HL-60 (cell line): Measurements from ENCODE around the gene DMAC1.

ENCODE experiments used
- DNase-seq, 2 experiments: peaks; one replicate each; pipeline ENCODE4 v3.0.0-alpha.2; 2010 to 2020; ENCODE audit warnings: low read depth in 1 of 2, low spot score in 1 of 2
- H3K27ac ChIP-seq: fragments of 250-450 bp; sonication (Bioruptor Pico); replicated peaks from 2 replicates; pipeline ENCODE4 v1.5.1; 2020; ENCODE audit warnings: mild to moderate bottlenecking, moderate library complexity
- H3K27me3 ChIP-seq: fragments of 250-450 bp; sonication (Bioruptor Pico); 2 replicates; pipeline ENCODE4 v1.5.1; 2021; ENCODE audit warnings: mild to moderate bottlenecking, moderate library complexity; ENCODE audit not compliant: insufficient read depth, poor library complexity, severe bottlenecking
- H3K4me3 ChIP-seq: replicated peaks from 2 replicates; pipeline ENCODE4 v1.5.1; 2011; ENCODE audit warnings: mild to moderate bottlenecking, control low read depth, low read length; ENCODE audit not compliant: insufficient read depth
- GABPA ChIP-seq: IDR thresholded peaks from 2 replicates; pipeline ENCODE4 v1.6.1; 2012; ENCODE audit warnings: low read depth
- POLR2AphosphoS5 ChIP-seq: IDR thresholded peaks from 2 replicates; pipeline ENCODE4 v1.6.1; 2012; ENCODE audit warnings: low read depth
- SPI1 ChIP-seq: IDR thresholded peaks from 2 replicates; pipeline ENCODE4 v1.6.1; 2012; ENCODE audit warnings: low read depth, mild to moderate bottlenecking, borderline replicate concordance
- TF ChIP-seq, protein P1 (sequence below): IDR thresholded peaks from one replicate; pipeline ENCODE4 v1.5.1; 2011; ENCODE audit warnings: low read length, control low read depth, inconsistent platforms; ENCODE audit not compliant: insufficient read depth
- TF ChIP-seq, protein P2 (sequence below): IDR thresholded peaks from 2 replicates; pipeline ENCODE4 v1.6.1; 2012; ENCODE audit warnings: low read depth; ENCODE audit not compliant: insufficient replicate concordance

DMAC1 gene

DNA sequence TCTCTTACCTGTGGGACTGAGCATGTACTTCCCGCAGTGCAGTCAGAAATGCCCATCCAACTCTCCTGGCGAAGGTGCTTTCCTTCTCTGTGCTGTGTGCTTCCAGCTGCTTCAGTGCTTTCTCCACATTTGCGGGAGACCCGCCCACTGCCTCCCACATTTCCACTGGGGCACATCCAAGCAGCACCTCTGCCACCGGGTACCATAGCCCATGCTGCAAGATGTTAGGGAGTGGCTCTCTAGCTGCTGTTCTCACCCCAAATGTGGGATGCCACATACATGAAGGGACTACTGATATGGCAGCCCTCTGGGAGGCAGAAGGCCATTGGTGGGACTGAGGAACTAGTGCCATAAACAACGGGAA is 8.8 kb downstream of the DMAC1 start:
- no peak overlapping the region for H3K4me3 ChIP-seq
- H3K27me3 ChIP-seq: no peaks in the 10 kb centered on the region
- H3K27ac ChIP-seq: no peak overlapping the region
- no peak for DNase-seq
- TF ChIP-seq, protein P1, sequence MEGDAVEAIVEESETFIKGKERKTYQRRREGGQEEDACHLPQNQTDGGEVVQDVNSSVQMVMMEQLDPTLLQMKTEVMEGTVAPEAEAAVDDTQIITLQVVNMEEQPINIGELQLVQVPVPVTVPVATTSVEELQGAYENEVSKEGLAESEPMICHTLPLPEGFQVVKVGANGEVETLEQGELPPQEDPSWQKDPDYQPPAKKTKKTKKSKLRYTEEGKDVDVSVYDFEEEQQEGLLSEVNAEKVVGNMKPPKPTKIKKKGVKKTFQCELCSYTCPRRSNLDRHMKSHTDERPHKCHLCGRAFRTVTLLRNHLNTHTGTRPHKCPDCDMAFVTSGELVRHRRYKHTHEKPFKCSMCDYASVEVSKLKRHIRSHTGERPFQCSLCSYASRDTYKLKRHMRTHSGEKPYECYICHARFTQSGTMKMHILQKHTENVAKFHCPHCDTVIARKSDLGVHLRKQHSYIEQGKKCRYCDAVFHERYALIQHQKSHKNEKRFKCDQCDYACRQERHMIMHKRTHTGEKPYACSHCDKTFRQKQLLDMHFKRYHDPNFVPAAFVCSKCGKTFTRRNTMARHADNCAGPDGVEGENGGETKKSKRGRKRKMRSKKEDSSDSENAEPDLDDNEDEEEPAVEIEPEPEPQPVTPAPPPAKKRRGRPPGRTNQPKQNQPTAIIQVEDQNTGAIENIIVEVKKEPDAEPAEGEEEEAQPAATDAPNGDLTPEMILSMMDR: no peak

DNA sequence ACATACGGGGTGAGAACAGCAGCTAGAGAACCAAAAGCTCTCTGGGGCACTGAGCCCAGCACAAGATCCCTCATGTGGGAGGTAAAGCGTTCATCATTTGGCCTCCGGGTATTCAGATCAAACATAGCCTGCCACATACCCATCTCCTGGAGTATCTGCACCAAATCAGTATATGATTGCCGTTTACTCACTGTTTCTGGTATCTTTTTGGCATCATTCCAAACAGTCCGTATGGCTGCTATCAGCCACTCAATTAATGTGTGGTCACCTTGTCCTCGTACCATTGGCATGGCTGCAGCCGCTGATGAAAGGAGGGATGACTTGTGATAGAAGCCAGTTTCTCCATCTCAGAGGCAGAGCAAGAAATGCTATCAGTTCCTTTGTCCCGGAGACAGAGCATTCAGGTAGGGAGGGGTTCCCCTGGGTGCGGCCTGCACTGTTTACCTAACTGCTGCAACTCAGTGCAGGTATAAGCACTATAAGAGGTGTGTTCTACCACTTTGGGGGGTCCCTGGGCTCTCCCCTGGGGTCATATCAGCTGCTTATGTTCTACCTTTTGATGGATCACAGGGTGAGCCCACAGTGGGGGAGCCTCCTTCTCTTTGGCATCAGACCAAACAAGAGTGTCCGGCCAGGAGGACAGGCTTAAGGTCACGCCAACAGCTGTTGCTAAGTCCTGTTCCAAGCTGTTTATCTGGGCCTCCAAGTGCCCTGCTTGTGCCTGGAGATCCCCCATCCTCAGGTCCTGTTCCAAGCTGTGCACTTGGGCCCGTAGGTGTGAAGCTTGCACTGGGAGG is 9.4 kb downstream of the DMAC1 start:
- DNase-seq: no peak
- TF ChIP-seq GABPA (no peak), POLR2AphosphoS5 (no peak), SPI1 (no peak)
- TF ChIP-seq, protein P2, sequence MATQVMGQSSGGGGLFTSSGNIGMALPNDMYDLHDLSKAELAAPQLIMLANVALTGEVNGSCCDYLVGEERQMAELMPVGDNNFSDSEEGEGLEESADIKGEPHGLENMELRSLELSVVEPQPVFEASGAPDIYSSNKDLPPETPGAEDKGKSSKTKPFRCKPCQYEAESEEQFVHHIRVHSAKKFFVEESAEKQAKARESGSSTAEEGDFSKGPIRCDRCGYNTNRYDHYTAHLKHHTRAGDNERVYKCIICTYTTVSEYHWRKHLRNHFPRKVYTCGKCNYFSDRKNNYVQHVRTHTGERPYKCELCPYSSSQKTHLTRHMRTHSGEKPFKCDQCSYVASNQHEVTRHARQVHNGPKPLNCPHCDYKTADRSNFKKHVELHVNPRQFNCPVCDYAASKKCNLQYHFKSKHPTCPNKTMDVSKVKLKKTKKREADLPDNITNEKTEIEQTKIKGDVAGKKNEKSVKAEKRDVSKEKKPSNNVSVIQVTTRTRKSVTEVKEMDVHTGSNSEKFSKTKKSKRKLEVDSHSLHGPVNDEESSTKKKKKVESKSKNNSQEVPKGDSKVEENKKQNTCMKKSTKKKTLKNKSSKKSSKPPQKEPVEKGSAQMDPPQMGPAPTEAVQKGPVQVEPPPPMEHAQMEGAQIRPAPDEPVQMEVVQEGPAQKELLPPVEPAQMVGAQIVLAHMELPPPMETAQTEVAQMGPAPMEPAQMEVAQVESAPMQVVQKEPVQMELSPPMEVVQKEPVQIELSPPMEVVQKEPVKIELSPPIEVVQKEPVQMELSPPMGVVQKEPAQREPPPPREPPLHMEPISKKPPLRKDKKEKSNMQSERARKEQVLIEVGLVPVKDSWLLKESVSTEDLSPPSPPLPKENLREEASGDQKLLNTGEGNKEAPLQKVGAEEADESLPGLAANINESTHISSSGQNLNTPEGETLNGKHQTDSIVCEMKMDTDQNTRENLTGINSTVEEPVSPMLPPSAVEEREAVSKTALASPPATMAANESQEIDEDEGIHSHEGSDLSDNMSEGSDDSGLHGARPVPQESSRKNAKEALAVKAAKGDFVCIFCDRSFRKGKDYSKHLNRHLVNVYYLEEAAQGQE: no peak
- TF ChIP-seq, protein P1: no peak

DNA sequence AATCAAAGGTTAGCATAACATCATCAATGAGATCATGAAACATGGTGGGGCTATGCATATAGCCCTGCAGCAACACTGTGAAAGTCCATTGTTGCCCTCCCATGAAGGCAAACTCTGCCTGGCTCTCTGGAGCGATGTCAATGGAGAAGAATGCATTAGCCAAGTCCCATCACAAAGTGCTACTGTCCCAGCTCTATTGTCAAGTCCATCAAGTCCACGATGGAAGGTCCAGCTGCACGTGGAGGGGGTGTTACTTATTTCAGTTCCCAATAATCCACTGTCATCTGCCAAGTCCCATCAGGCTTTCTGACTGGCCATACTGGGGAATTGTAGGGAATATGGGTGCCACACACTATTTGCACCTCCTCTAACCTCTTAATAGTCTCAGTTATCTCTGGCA is 10.8 kb downstream of the DMAC1 start:
- DNase-seq: no peak
- no peaks in the 10 kb centered on the region for H3K27me3 ChIP-seq
- no peak overlapping the region for H3K4me3 ChIP-seq
- TF ChIP-seq GABPA (no peak), POLR2AphosphoS5 (no peak)
- TF ChIP-seq, protein P1: no peak
- TF ChIP-seq, protein P2: no peak
- no peak overlapping the region for H3K27ac ChIP-seq

More for the DNA sequence above, 9.4 kb downstream of the DMAC1 start:
- H3K4me3 ChIP-seq: no peak overlapping the region
- H3K27me3 ChIP-seq: no peaks in the 10 kb centered on the region
- no peak overlapping the region for H3K27ac ChIP-seq

DNA sequence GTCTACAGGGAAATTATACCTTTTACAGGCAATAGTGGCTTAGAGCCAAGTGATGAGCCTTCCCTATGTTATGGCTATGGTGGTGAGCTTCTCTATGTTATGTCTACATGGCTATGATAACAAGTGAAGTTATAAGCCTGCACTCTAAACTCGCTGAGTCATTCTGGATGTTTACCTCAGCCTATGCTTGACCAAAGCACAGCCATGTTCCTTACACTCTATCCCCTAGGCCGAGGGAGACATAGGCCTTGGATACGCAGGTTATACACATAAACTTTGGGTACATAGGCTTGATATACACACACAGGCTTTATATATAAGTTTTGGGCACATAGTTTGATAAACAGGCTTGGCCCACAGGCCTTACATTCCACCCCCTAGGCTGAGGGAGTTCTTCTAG is 13.8 kb downstream of the DMAC1 start:
- TF ChIP-seq SPI1 (no peak), POLR2AphosphoS5 (no peak), GABPA (no peak)
- TF ChIP-seq, protein P1: no peak
- TF ChIP-seq, protein P2: no peak
- Histone ChIP-seq H3K27me3 (no peaks in the 10 kb centered on the region), H3K4me3 (no peak overlapping the region), H3K27ac (no peak overlapping the region)
- no peak for DNase-seq
